ENCODE results near the gene LENG8. TPM values are rescaled to one million over a fixed set of nuclear protein-coding genes. Genes with fewer than 3 reads are reported as not detected.
A peak's percentile ranks its signal among the peaks of the same experiment; 100 is the strongest.

The LENG8 gene
- total RNA-seq, 4 donors from 2014 or later: 124 to 219 (median 157) TPM

- no peak overlapping the region for H3K4me3 ChIP-seq (replicated peaks in 1 of 3)
- H3K9me3 ChIP-seq: no peaks in the 10 kb centered on the region
- DNase-seq: no peak
- no peaks in the 10 kb centered on the region for H3K36me3 ChIP-seq
- H3K4me1 ChIP-seq: peaks cover 19 to 20% of the 10 kb centered on the region in 2 donors
- H3K27ac ChIP-seq: no peak overlapping the region
- 69 to 83% methylated on average over 7 to 9 of the region's 11 CpGs for WGBS, 2 donors
- no peak for TF ChIP-seq CTCF (IDR thresholded peaks at IDR 0.05)
- no peak for TF ChIP-seq POLR2A (IDR thresholded peaks at IDR 0.05)
- intact Hi-C loops (cut with DNase I): no loop called here
- H3K27me3 ChIP-seq: no peaks in the 10 kb centered on the region
Observed at GRCh38 chr19:54428323-54429175, 20.4 kb upstream of the LENG8 start.

GRCh38 chr19:54429176-54429495 lies 19.9 kb upstream of the LENG8 start:
- WGBS, 2 donors: 52 to 58% methylated on average over 8 of the region's 8 CpGs
- Histone ChIP-seq H3K9me3 (no peaks in the 10 kb centered on the region), H3K4me1 (peaks cover 20 to 22% of the 10 kb centered on the region in 2 donors), H3K4me3 (replicated peaks in 1 of 3) (no peak overlapping the region), H3K27ac (no peak overlapping the region), H3K27me3 (no peaks in the 10 kb centered on the region), H3K36me3 (no peaks in the 10 kb centered on the region)
- intact Hi-C loops (cut with DNase I): no loop called here
- TF ChIP-seq CTCF (IDR thresholded peaks at IDR 0.05) (no peak), POLR2A (IDR thresholded peaks at IDR 0.05) (no peak)
- no peak for DNase-seq

GRCh38 chr19:54429545-54430227 lies 19.3 kb upstream of the LENG8 start:
- Histone ChIP-seq H3K36me3 (no peaks in the 10 kb centered on the region), H3K4me3 (replicated peaks in 1 of 3) (no peak overlapping the region), H3K4me1 (peaks cover 20 to 27% of the 10 kb centered on the region in 2 donors), H3K27me3 (no peaks in the 10 kb centered on the region), H3K27ac (no peak overlapping the region), H3K9me3 (no peaks in the 10 kb centered on the region)
- TF ChIP-seq POLR2A (IDR thresholded peaks at IDR 0.05): no peak
- no peak for TF ChIP-seq CTCF (IDR thresholded peaks at IDR 0.05)
- WGBS, 2 donors: 48 to 55% methylated on average over 6 to 13 of the region's 13 CpGs
- no peak for DNase-seq
- intact Hi-C loops (cut with DNase I): no loop called here

- H3K27me3 ChIP-seq: no peaks in the 10 kb centered on the region
- H3K9me3 ChIP-seq: no peaks in the 10 kb centered on the region
- intact Hi-C loops (cut with DNase I): no loop called here
- H3K27ac ChIP-seq: no peak overlapping the region
- 13 to 29% methylated on average over 7 to 22 of the region's 43 CpGs for WGBS, 2 donors
- DNase-seq: peak; percentile 20 to 29
- H3K4me1 ChIP-seq: peaks cover 25 to 36% of the 10 kb centered on the region in 2 donors
- TF ChIP-seq POLR2A (IDR thresholded peaks at IDR 0.05) (no peak), CTCF (IDR thresholded peaks at IDR 0.05) (peak in 2 of 6 experiments; percentile 24 to 31)
- H3K36me3 ChIP-seq: no peaks in the 10 kb centered on the region
- no peak overlapping the region for H3K4me3 ChIP-seq (replicated peaks in 1 of 3)
Observed at GRCh38 chr19:54430306-54431254, 18.4 kb upstream of the LENG8 start.

Measured in thyroid gland (tissue), 4 donors.